HG03139 (cell line): Measurements from ENCODE around the gene NUP210.
"Not testable (repeated sequence)": the region's sequence is repeated elsewhere in the genome, so short reads cannot be mapped to it uniquely, and the experiment has no call there.

Experiments
- ATAC-seq: cut with Tn5 transposase; IDR thresholded peaks from one replicate; pipeline ENCODE4 v1.9.1; 2021; ENCODE audit not compliant: unreplicated experiment

The NUP210 gene

GRCh38 chr3:13430411-13430875, 10.3 kb upstream of the NUP210 start:
- not testable (repeated sequence) for ATAC-seq

DNA sequence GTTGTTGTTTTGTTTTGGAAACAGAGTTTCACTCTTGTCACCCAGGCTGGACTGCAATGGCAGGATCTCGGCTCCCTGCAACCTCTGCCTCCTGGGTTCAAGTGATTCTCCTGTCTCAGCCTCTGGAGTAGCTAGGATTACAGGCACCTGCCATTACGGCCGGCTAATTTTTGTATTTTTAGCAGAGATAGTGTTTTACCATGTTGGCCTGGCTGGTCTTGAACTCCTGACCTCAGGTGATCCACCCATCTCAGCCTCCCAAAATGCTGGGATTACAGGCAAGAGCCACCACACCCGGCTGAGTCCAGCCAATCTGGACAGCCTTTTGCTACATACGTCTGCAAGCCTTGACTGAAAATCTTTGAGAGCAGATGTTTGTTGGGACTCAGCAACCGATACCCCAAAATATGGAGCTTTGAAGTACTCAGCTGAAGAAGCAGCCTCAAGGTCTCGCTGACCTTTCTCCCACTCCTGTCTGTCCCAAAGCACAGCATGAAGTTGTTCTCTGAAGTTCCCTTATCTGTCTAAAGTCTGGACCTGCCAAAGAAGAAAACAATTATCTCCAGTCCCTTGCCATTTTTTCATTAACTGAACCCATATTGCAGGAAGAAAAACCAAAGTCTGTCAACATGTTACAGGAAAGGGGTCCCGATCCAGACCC, 9.6 kb upstream of the NUP210 start:
- no peak for ATAC-seq

- ATAC-seq, result not testable (repeated sequence)
Observed at GRCh38 chr3:13428678-13429077, 8.6 kb upstream of the NUP210 start.

GRCh38 chr3:13427662-13428603, 7.8 kb upstream of the NUP210 start:
- no peak for ATAC-seq

GRCh38 chr3:13426591-13426990, 6.5 kb upstream of the NUP210 start:
- ATAC-seq, result no peak

GRCh38 chr3:13425689-13426088, 5.6 kb upstream of the NUP210 start:
- no peak for ATAC-seq

DNA sequence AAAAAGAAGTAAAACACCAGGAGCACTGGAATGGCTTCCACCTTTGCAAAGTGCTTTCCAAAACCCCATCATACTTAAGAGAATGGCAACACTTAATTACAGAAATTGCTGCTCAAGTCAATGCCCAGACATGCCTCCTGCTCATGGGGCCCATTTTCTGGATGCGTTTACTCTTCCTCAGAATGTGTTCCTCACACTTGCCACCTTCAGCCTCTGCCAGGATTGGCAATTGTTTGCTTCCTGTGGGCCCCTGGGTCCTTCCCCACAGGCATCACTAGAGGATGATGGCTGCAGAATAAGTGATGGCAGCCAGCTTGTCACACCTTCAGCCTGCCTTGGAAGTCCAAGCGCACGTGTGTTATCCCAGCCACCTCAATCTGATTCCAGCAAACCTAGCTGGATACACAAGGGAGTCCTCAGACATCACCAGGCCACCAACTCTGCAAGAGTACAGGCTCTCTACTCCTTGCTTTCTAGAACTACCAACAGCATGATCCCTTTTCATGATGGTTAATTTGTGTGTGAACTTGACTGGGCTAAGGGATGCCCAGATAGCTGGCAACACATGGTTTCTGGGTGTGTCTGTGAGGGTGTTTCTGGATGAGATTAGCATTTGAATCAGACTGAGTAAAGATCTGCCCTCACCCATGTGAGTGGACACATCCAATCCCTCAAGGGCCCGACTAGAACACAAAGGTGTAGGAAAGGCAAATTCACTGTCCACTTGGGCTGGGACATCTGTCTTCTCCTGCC, 4.9 kb upstream of the NUP210 start:
- no peak for ATAC-seq

- ATAC-seq, result no peak
Observed at GRCh38 chr3:13424141-13424844, 4.2 kb upstream of the NUP210 start.

GRCh38 chr3:13420831-13421765, 976 bp upstream of the NUP210 start:
- ATAC-seq, result no peak

- peak; percentile 31 for ATAC-seq
Observed at GRCh38 chr3:13419505-13420044, 547 bp downstream of the NUP210 start.

DNA sequence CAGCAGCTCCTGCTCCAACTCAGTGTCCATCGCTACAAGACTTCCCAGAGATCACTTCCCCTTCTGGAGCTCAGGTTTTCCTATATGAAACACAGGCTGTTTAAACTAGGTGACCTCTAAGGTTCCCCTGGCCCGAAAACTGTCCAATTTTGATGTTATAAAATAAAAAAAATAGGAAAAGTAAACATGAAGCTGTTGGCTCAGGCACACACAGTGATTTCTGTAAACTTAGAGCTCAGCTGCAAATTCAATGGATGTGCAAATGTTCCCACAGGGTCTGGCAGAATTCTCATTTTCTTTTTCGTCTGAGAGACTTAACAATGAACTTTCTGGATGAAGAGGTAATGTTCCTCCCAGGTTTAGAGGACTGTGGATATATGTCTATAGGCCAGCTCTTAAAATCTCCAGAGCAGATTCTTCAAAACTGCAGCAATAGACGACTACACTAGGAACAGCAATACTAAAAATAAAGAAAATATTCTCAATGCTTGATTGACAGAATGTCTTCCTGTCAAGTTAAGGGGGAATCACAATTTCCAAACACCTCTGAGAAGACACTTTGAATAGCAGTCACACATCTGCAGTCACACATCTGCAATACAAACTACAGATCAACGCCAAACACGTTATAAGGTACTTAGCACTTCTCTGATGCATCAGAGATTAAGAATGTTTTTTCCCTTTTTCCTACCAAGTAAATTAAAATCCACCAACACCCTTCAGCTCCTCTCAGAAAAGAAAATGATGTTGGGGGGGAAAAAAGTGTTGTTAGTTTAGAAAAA, 2.8 kb downstream of the NUP210 start:
- no peak for ATAC-seq

DNA sequence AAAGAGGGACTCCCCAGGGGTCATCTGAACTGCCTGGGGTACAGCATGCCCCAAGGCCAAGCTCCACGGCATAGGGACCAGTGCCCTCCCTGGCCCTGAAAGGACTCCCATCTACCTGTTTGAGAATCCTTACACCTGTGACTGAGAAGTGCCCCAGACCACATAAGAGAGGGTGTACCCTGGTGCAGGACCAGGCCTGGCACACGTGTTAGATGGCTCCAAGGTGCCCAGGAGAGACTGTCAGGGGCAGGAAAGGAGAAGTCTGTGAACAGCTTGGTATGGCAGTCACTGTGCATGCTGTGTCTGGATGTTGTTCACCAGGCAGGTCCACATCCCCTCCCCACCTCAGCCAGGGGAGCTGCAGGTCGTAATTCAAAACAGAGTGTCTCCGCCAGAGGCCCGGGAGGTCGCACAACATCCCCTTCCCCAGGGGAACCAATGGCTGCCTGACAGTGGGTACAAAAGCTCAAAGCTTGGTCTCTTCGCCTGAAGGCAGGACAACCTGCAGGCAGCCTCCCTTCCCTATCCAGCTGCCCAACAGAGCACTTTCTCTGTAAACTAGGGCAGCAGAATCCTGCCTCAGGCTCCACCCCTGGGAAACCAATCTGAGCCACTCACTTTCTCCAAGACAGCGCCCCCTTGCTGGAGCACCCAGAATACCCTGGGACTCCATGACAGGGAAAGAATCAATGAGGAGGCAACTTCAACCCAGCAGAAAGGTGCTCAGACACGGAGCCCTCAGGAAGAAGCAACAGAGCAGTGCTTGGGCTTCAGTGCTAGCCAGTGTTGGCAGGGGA, 3.9 kb downstream of the NUP210 start:
- ATAC-seq, result no peak

GRCh38 chr3:13415236-13415986, 4.7 kb downstream of the NUP210 start:
- no peak for ATAC-seq

- ATAC-seq, result peak; percentile 87
Observed at GRCh38 chr3:13414040-13414729, 5.9 kb downstream of the NUP210 start.

GRCh38 chr3:13411186-13411860, 8.8 kb downstream of the NUP210 start:
- ATAC-seq, result no peak

DNA sequence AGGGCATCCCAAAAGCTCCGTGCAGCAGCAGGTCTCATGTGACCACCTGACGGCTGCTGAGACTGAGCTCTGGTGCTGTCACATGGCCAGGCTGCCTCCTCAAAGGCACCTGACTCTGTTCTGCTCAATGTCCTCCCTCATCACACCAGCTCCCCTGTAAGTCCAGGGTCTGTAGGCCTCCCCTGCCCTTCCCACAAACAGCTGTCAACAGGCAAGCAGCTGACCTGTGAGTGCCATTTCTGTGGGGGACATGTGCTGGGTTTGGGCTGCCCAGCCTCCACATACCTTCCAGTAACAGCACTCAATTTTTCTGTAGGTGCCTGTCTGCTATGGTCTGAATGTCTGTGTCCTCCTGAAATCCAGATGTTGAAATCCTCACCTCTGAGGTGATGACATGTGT, 11.2 kb downstream of the NUP210 start:
- ATAC-seq, result no peak
